ENCODE measurements around the gene ENKUR. TPM values are rescaled to one million over a fixed set of nuclear protein-coding genes. Genes with fewer than 3 reads are reported as not detected.
A peak's percentile ranks its signal among the peaks of the same experiment; 100 is the strongest.

Gene ENKUR
- total and polyA plus RNA-seq, 2 experiments from 2014 or later: 1.6 to 3.1 TPM

- H2AFZ ChIP-seq: no peak overlapping the region
- no peaks in the 10 kb centered on the region for H3K9me3 ChIP-seq (ENCODE audit: low read depth)
- H3K36me3 ChIP-seq (replicated peaks; ENCODE audit: insufficient read depth, low read depth): no peaks in the 10 kb centered on the region
- peak overlapping the region; percentile 69 for H3K27ac ChIP-seq
- H3K79me2 ChIP-seq: no peaks in the 10 kb centered on the region
- no peak overlapping the region for H3K4me2 ChIP-seq
- WGBS (ENCODE audit: low lambda C conversion rate, missing lambda C conversion rate): 61% methylated on average over 4 of the region's 4 CpGs
- H3K4me1 ChIP-seq (ENCODE audit: insufficient read depth): peaks cover 30% of the 10 kb centered on the region
- no peaks in the 10 kb centered on the region for H3K9me2 ChIP-seq (replicated peaks; ENCODE audit: insufficient read depth)
- H3K27me3 ChIP-seq: no peaks in the 10 kb centered on the region
- DNase-seq (ENCODE audit: low spot score): no peak
- H4K20me1 ChIP-seq (ENCODE audit: insufficient read depth, poor library complexity, severe bottlenecking): no peaks in the 10 kb centered on the region
- no peak overlapping the region for H3K4me3 ChIP-seq
- no peak for TF ChIP-seq EZH2phosphoT487 (IDR thresholded peaks at IDR 0.05; ENCODE audit: low read depth, severe bottlenecking, unreplicated experiment)
- TF ChIP-seq, protein P1, sequence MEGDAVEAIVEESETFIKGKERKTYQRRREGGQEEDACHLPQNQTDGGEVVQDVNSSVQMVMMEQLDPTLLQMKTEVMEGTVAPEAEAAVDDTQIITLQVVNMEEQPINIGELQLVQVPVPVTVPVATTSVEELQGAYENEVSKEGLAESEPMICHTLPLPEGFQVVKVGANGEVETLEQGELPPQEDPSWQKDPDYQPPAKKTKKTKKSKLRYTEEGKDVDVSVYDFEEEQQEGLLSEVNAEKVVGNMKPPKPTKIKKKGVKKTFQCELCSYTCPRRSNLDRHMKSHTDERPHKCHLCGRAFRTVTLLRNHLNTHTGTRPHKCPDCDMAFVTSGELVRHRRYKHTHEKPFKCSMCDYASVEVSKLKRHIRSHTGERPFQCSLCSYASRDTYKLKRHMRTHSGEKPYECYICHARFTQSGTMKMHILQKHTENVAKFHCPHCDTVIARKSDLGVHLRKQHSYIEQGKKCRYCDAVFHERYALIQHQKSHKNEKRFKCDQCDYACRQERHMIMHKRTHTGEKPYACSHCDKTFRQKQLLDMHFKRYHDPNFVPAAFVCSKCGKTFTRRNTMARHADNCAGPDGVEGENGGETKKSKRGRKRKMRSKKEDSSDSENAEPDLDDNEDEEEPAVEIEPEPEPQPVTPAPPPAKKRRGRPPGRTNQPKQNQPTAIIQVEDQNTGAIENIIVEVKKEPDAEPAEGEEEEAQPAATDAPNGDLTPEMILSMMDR (IDR thresholded peaks at IDR 0.05; ENCODE audit: poor library complexity): no peak
- TF ChIP-seq EZH2 (IDR thresholded peaks at IDR 0.05; ENCODE audit: borderline replicate concordance): no peak
These were observed 54.4 kb downstream of the ENKUR start for GRCh38 chr10:24961582-24961981.

DNA sequence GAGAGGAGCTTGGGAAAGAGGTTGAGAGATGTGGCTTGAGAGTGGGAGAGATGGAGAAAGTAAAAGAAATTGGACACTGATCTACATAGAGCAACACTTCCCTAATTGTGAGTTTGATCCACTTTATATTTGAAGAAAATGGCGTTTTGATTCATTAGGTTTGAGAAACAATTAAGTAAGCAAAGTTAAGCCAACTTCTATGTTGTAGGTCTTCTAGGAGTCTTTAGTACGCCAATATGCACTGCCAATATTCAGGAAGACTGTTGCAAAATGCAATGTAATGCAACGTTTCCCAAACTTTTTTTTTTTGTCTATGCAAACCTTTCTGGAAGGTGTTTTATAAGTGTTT is 56.6 kb downstream of the ENKUR start:
- H3K36me3 ChIP-seq (replicated peaks; ENCODE audit: insufficient read depth, low read depth): no peaks in the 10 kb centered on the region
- H3K4me1 ChIP-seq (ENCODE audit: insufficient read depth): peaks cover 30% of the 10 kb centered on the region
- no peaks in the 10 kb centered on the region for H3K27me3 ChIP-seq
- DNase-seq (ENCODE audit: low spot score): no peak
- H2AFZ ChIP-seq: no peak overlapping the region
- H3K9me3 ChIP-seq (ENCODE audit: low read depth): no peaks in the 10 kb centered on the region
- H3K79me2 ChIP-seq: no peaks in the 10 kb centered on the region
- no peaks in the 10 kb centered on the region for H3K9me2 ChIP-seq (replicated peaks; ENCODE audit: insufficient read depth)
- H3K4me3 ChIP-seq: no peak overlapping the region
- H3K4me2 ChIP-seq: peak overlapping the region; percentile 17
- 73% methylated on average over 3 of the region's 3 CpGs for WGBS (ENCODE audit: low lambda C conversion rate, missing lambda C conversion rate)
- peak overlapping the region; percentile 7 for H3K27ac ChIP-seq
- H4K20me1 ChIP-seq (ENCODE audit: insufficient read depth, poor library complexity, severe bottlenecking): no peaks in the 10 kb centered on the region
- TF ChIP-seq, protein P1 (IDR thresholded peaks at IDR 0.05; ENCODE audit: poor library complexity): no peak
- TF ChIP-seq EZH2phosphoT487 (IDR thresholded peaks at IDR 0.05; ENCODE audit: low read depth, severe bottlenecking, unreplicated experiment) (no peak), EZH2 (IDR thresholded peaks at IDR 0.05; ENCODE audit: borderline replicate concordance) (no peak)

- H3K36me3 ChIP-seq (replicated peaks; ENCODE audit: insufficient read depth, low read depth): no peaks in the 10 kb centered on the region
- H3K79me2 ChIP-seq: no peaks in the 10 kb centered on the region
- no peaks in the 10 kb centered on the region for H4K20me1 ChIP-seq (ENCODE audit: insufficient read depth, poor library complexity, severe bottlenecking)
- TF ChIP-seq EZH2phosphoT487 (IDR thresholded peaks at IDR 0.05; ENCODE audit: low read depth, severe bottlenecking, unreplicated experiment): no peak
- TF ChIP-seq EZH2 (IDR thresholded peaks at IDR 0.05; ENCODE audit: borderline replicate concordance): no peak
- TF ChIP-seq, protein P1 (IDR thresholded peaks at IDR 0.05; ENCODE audit: poor library complexity): no peak
- peaks cover 28% of the 10 kb centered on the region for H3K4me1 ChIP-seq (ENCODE audit: insufficient read depth)
- H3K4me2 ChIP-seq: peak overlapping the region; percentile 17
- WGBS (ENCODE audit: low lambda C conversion rate, missing lambda C conversion rate): 68% methylated on average over 5 of the region's 5 CpGs
- no peaks in the 10 kb centered on the region for H3K9me2 ChIP-seq (replicated peaks; ENCODE audit: insufficient read depth)
- no peaks in the 10 kb centered on the region for H3K9me3 ChIP-seq (ENCODE audit: low read depth)
- no peak for DNase-seq (ENCODE audit: low spot score)
- H3K27me3 ChIP-seq: no peaks in the 10 kb centered on the region
- H3K4me3 ChIP-seq: no peak overlapping the region
- peak overlapping the region; percentile 70 for H3K27ac ChIP-seq
- no peak overlapping the region for H2AFZ ChIP-seq
These were observed 57.1 kb downstream of the ENKUR start for GRCh38 chr10:24958721-24959381.

All from hepatocyte (in vitro differentiated cells).